T-helper 1 cell (primary cell): Measurements from ENCODE around the gene INO80E.
A peak's percentile ranks its signal among the peaks of the same experiment; 100 is the strongest.
"Not testable (repeated sequence)": the region's sequence is repeated elsewhere in the genome, so short reads cannot be mapped to it uniquely, and the experiment has no call there.

Experiments
- DNase-seq, 5 donors: peaks; one replicate each; pipeline ENCODE4 v3.0.0-alpha.2; 2012 to 2020
- total RNA-seq, 4 donors: gene quantifications; one replicate each; lab custom pipeline; 2026; lab: John Stamatoyannopoulos, UW

The INO80E gene
- 62.5 to 87.4 (median 73.6) reads per million in 4 donors for total RNA-seq

- DNase-seq = peak; percentile 97 to 99 (median 98)
Measured at GRCh38 chr16:29995911-29996765, at the start of gene INO80E. Gene INO80E, plus strand, starts transcription at chr16:29996241. Its CDS starts 70 bp downstream, at chr16:29996311.

GRCh38 chr16:29947897-29948296 lies 48.1 kb upstream of the INO80E start:
- no peak for DNase-seq

- DNase-seq = no peak
Measured at GRCh38 chr16:29950806-29951461, 45.1 kb upstream of the INO80E start.

GRCh38 chr16:29951625-29952365 lies 44.2 kb upstream of the INO80E start:
- DNase-seq = no peak

- no peak for DNase-seq
Measured at GRCh38 chr16:29958756-29959155, 37.3 kb upstream of the INO80E start.

- DNase-seq = no peak
Measured at GRCh38 chr16:29959293-29959692, 36.7 kb upstream of the INO80E start.

- DNase-seq = not testable (repeated sequence)
Measured at GRCh38 chr16:29959821-29960220, 36.2 kb upstream of the INO80E start.

GRCh38 chr16:29961127-29961478 lies 34.9 kb upstream of the INO80E start:
- DNase-seq = no peak

- peak; percentile 88 to 95 (median 89) for DNase-seq
Measured at GRCh38 chr16:29961479-29962343, 34.3 kb upstream of the INO80E start, which contains the start of gene TMEM219. Gene TMEM219, plus strand, starts transcription at chr16:29962079. Its CDS starts 1,065 bp downstream, at chr16:29963144.

- no peak for DNase-seq
Measured at GRCh38 chr16:29962344-29962994, 33.6 kb upstream of the INO80E start.

- DNase-seq = no peak
Measured at GRCh38 chr16:29963021-29963743, 32.9 kb upstream of the INO80E start.

GRCh38 chr16:29968205-29968604 lies 27.8 kb upstream of the INO80E start:
- DNase-seq = no peak

GRCh38 chr16:29971304-29971703 lies 24.7 kb upstream of the INO80E start:
- no peak for DNase-seq

GRCh38 chr16:29972500-29972899 lies 23.5 kb upstream of the INO80E start:
- no peak for DNase-seq

GRCh38 chr16:29972992-29973383 lies 23.1 kb upstream of the INO80E start:
- DNase-seq = no peak

- DNase-seq = peak; percentile 88 to 98 (median 89)
Measured at GRCh38 chr16:29973384-29974246, 22.4 kb upstream of the INO80E start, which contains the start of gene TAOK2. Gene TAOK2, plus strand, starts transcription at chr16:29973868. Its CDS starts 3,905 bp downstream, at chr16:29977773.

- peak in 1 of 5 donors; percentile 21 for DNase-seq
Measured at GRCh38 chr16:29974291-29975133, 21.5 kb upstream of the INO80E start.

- no peak for DNase-seq
Measured at GRCh38 chr16:29975134-29975538, 20.9 kb upstream of the INO80E start.
